T47D (cell line): Measurements from ENCODE around the gene DGKB.

Experiments
- DNase-seq, 2 experiments: peaks; one replicate each; pipeline versions ENCODE4 v3.0.0 to v3.0.0-alpha.2; 2011 to 2012; ENCODE audit warnings: low read depth in 1 of 2, low spot score in 1 of 2
- JUND ChIP-seq: IDR thresholded peaks from 2 replicates; pipeline ENCODE4 v1.6.1; 2012; ENCODE audit warnings: low read depth
- in situ Hi-C: cut with HindIII; loops from 2 replicates; pipeline ENCODE4 v1.10.0; 2016; ENCODE audit warnings: low sequenced_read_pairs, low pct_unique_long_range_greater_than_20kb

DGKB gene

DNA sequence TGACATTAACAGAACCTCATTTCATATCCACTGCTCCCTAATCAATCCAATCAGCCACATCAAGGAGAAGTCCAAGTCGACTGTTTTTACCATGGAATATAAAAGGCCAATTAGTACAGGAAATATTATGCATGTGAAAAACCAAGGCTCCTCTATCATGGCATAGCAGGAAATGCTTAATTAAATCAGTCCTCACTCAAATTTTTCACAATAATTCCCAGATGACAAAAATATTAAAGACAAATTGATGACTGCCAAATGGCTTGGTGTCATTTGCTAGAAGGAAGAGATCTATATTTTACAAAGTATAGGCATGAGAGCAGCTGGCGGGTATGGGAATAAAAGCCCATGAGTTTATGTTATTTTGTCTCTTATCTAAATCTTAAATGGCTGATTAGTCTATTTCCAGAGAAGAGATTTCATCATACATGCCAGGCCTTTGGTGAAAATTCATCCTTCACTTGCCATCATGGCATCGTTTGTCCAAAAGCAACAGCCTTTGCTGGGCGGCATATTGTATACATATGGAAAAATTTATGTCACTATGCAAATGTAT, 219.6 kb downstream of the DGKB start:
- no peak for TF ChIP-seq JUND
- DNase-seq = no peak
- in situ Hi-C loops = no loop called here

DNA sequence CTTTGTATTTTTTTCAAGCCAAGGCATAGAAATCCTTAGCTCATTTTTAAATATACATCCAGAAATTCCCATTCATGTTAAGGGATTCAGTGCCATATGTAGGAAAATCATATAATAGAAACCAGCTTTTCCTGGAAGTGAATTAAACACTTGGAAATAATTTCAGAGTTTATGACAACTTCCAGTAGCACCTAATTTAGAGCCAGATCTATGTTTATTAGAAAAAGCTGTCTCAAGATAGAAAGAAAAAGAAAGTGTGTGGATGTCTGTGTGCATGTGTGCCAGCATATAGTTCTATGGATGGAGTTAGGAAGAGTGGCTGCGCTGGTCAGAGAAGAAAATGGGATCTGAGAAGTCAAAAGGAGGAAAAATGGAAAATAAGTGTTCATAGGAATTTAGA, 225.7 kb downstream of the DGKB start:
- no peak for TF ChIP-seq JUND
- in situ Hi-C loops = no loop called here
- DNase-seq = no peak

DNA sequence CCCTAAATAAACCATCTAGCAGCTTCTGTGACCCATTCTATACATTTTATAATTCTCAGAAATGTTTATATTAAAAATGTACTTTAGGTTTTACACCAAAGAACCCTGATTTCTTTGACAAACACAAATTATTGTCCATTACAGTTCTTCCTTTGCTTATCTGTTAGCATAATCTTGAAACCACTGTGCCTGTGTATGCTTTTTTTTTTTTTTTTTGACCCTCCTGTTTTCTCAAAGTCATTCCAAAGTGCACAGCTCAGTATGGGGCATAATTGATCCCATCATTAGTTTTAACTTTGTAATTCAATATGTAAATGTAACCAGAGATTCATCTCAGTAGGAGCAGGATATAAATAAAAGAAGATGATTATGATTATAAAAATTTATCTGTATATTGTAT, 229.3 kb downstream of the DGKB start:
- in situ Hi-C loops = no loop called here
- TF ChIP-seq JUND = no peak
- DNase-seq = no peak

DNA sequence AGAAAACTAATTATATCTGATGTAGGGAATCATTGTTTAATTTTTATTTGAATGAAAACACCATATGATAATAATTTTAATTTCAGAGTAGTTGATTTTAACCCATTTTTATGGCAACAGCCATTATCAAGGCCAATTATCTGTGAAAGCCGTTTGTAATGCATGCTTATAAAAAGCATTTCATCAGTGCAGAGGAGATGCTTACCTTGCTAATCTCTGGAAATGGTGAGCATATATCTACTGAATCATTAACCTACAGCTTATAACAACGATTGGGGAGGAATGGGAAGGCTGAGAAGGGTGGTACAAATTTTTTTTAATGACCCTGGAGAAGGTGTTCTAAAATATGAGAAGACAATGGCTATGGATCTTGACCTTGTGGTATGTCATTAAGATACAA, 235.6 kb downstream of the DGKB start:
- in situ Hi-C loops = no loop called here
- TF ChIP-seq JUND = no peak
- DNase-seq = no peak

DNA sequence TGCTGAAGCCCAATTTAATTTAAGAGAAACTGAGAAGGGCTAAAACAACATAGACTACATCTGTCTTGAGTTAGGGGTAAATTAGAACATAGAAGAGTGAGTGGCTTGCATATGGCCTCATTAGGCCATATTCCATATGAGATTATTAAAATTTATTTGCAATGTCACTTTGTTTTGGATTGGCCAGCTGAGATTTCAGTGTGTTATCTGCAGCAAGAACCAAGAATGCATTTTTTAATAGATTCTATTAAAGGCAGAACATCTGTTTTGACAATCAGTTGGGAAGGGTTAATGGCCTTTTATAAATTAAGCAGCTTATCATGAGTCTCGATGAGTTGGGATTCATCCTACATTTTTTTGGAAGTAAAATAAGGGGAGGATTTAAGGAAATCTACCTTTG, 236.2 kb downstream of the DGKB start:
- in situ Hi-C loops = no loop called here
- no peak for DNase-seq
- TF ChIP-seq JUND = no peak

GRCh38 chr7:14639801-14640200, 262.8 kb downstream of the DGKB start:
- TF ChIP-seq JUND = peak; percentile 75; the same call in 1 of the 2 replicates
- peak; percentile 21 to 94 for DNase-seq
- in situ Hi-C loops = no loop called here

GRCh38 chr7:14639329-14639728, 263.2 kb downstream of the DGKB start:
- DNase-seq = peak in 1 of 2 experiments; percentile 88
- TF ChIP-seq JUND = no peak
- in situ Hi-C loops = no loop called here

DNA sequence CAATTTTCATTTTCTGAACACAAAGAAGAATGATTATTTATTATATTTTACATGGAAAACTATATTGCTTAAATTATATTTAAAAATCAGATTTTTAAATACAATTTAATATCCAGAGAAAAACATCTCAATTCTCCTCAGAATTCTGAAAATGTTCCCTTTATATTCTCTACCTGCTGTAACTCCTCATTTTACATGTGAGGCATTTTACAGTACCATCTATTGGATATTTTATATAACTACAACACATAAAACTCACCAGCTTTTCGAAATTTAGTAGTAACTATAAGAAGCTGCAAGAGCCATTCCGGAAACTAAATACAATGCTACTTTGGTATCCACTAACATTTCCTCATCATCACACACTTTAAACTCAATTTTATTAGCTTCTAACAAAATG, 264.6 kb downstream of the DGKB start:
- in situ Hi-C loops = no loop called here
- no peak for TF ChIP-seq JUND
- no peak for DNase-seq

GRCh38 chr7:14635955-14636354, 266.6 kb downstream of the DGKB start:
- TF ChIP-seq JUND = no peak
- in situ Hi-C loops = no loop called here

GRCh38 chr7:14630048-14630447, 272.5 kb downstream of the DGKB start:
- DNase-seq = no peak
- in situ Hi-C loops = no loop called here
- no peak for TF ChIP-seq JUND

More at GRCh38 chr7:14635955-14636354, 266.6 kb downstream of the DGKB start:
- no peak for DNase-seq

DNA sequence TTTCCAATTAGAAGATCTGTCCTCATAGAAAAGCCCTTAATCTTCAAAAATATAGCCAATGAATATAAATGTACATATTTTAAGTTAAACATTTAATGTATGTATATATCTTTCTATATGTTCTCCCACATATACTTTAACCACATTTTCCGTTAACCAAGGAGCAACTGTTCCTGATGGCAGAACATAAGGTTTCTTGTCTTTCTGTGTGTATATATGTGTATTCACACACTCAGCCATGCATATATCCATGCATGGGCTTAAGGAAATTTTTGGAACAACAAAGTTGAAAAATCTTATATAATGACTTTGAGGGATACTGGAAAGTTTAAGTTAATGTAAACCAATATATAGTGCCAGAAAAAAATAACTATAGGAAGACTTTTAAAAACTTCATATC, 274.0 kb downstream of the DGKB start:
- in situ Hi-C loops = no loop called here
- DNase-seq = no peak
- no peak for TF ChIP-seq JUND

DNA sequence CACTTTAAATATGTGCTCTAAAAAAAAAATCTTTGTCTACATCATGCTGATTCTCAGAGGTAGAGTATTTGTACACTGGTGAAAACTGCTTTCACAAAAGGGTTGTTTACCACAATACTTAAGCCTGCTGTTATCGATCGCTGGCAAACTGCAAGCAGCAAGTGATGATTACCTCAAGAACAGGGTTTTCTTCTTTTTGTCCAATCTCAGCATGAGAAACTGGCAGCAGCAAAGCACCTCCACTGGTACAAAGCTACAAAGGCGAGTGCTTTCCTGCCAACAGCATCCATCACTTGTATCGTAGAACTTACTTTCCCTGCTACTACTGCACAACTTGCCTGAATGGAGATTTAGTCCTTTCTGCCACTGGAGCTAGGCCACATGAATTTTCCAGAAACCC, 276.5 kb downstream of the DGKB start:
- TF ChIP-seq JUND = no peak
- in situ Hi-C loops = no loop called here
- DNase-seq = no peak

GRCh38 chr7:14622559-14622958, 280.0 kb downstream of the DGKB start:
- no peak for DNase-seq
- no peak for TF ChIP-seq JUND
- in situ Hi-C loops = no loop called here

DNA sequence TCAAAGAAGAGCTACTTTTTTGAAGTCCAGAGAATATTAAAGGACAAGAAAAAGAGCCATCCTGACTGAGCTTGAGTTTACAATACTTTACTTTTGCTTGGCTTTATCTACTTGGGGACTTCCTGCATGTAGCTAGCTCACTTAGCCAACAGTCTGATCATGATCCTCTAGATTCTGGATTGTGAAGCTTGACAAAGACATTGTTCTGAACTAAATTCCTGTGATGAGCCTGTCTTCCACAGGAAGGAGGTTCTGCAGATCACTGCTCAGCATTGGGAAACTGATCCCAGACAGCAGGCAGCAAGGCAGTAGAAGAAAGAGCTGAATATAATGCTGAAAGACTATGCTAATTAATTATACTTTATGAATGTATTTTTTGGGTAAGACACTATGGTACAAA, 296.4 kb downstream of the DGKB start:
- no peak for DNase-seq
- TF ChIP-seq JUND = no peak
- in situ Hi-C loops = no loop called here
